ENCODE data around the gene SRRT.
A peak's percentile ranks its signal among the peaks of the same experiment; 100 is the strongest.

Gene SRRT

DNA sequence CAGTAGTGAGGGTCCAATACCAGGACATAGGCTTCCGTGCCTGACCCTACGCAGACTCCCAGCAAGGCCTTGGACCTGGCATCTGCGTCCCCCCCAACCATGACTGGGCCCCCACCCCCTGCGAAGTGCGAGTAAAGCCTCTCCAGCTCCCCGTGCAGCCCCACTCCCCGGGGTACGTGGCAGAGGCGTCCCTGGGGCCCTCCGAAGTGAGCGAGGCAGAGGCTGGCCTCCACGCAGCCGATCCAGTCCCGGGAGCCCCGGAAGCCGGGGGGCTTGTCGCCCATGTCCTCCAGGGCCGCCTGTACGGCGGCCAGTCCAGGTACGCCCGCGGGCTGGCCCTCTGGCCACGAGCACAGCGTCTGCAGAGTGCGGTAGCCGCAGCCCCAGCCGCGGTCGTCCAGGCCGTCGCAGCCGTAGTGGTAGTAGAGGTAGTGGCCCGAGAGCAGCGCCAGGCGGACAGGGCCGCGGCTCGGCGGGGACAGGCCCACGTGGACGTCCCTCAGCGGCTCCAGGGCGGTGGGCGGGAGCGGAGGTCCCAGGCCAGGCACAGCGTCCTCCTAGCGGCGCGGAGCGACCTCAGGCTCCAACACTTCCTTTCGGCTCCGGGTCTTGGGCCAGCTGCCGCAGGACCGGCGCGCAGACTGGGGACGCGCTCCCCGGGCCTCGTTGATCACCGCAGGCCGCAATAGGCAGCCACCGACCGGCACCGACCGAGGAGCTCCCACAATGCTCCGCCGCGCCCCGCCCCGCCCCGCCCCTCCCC, 14.3 kb downstream of the SRRT start, which contains the start of gene UFSP1 (continued):
- TF ChIP-seq, protein P1, sequence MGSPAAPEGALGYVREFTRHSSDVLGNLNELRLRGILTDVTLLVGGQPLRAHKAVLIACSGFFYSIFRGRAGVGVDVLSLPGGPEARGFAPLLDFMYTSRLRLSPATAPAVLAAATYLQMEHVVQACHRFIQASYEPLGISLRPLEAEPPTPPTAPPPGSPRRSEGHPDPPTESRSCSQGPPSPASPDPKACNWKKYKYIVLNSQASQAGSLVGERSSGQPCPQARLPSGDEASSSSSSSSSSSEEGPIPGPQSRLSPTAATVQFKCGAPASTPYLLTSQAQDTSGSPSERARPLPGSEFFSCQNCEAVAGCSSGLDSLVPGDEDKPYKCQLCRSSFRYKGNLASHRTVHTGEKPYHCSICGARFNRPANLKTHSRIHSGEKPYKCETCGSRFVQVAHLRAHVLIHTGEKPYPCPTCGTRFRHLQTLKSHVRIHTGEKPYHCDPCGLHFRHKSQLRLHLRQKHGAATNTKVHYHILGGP (tag by site-specific recombination; IDR thresholded peaks at IDR 0.05): no peak
- TF ChIP-seq SCRT1 (tag by site-specific recombination; IDR thresholded peaks at IDR 0.05; ENCODE audit: borderline replicate concordance): no peak
- TF ChIP-seq ZNF555 (tag by site-specific recombination; conservative IDR thresholded peaks at IDR 0.05): no peak
- TF ChIP-seq GLI2 (tag by site-specific recombination; IDR thresholded peaks at IDR 0.05; ENCODE audit: borderline replicate concordance, low read depth): no peak
- no peak for TF ChIP-seq ZNF114 (tag by site-specific recombination; IDR thresholded peaks at IDR 0.05)
- TF ChIP-seq ZNF623 (tag by site-specific recombination; IDR thresholded peaks at IDR 0.05): no peak
- no peak for TF ChIP-seq ZNF19 (tag by site-specific recombination; IDR thresholded peaks at IDR 0.05; ENCODE audit: low read depth)
- TF ChIP-seq, protein P2, sequence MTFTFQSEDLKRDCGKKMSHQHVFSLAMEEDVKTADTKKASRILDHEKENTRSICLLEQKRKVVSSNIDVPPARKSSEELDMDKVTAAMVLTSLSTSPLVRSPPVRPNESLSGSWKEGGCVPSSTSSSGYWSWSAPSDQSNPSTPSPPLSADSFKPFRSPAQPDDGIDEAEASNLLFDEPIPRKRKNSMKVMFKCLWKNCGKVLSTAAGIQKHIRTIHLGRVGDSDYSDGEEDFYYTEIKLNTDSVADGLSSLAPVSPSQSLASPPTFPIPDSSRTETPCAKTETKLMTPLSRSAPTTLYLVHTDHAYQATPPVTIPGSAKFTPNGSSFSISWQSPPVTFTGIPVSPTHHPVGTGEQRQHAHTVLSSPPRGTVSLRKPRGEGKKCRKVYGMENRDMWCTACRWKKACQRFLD (tag by site-specific recombination; IDR thresholded peaks at IDR 0.05): peak; percentile 88
- TF ChIP-seq, protein P3, sequence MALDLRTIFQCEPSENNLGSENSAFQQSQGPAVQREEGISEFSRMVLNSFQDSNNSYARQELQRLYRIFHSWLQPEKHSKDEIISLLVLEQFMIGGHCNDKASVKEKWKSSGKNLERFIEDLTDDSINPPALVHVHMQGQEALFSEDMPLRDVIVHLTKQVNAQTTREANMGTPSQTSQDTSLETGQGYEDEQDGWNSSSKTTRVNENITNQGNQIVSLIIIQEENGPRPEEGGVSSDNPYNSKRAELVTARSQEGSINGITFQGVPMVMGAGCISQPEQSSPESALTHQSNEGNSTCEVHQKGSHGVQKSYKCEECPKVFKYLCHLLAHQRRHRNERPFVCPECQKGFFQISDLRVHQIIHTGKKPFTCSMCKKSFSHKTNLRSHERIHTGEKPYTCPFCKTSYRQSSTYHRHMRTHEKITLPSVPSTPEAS (tag by site-specific recombination; IDR thresholded peaks at IDR 0.05): 0 out of 2 replicates have a peak, but pooled peaks have one; percentile 19
- no peak for TF ChIP-seq SP2 (tag by site-specific recombination; IDR thresholded peaks at IDR 0.05)
- TF ChIP-seq ZNF23 (tag by site-specific recombination; IDR thresholded peaks at IDR 0.05; ENCODE audit: borderline replicate concordance): no peak
- no peak for TF ChIP-seq ZNF707 (tag by site-specific recombination; IDR thresholded peaks at IDR 0.05)
- peak; percentile 82; the same call in 1 of the 2 replicates for TF ChIP-seq ZNF785 (tag by site-specific recombination; IDR thresholded peaks at IDR 0.05)
- no peak for TF ChIP-seq SETDB1 (IDR thresholded peaks at IDR 0.05; ENCODE audit: insufficient read length, low read length)
- no peak for TF ChIP-seq GFI1B (tag by site-specific recombination; IDR thresholded peaks at IDR 0.05)
- TF ChIP-seq, protein P4, sequence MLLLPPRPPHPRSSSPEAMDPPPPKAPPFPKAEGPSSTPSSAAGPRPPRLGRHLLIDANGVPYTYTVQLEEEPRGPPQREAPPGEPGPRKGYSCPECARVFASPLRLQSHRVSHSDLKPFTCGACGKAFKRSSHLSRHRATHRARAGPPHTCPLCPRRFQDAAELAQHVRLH (tag by site-specific recombination; IDR thresholded peaks at IDR 0.05): 0 out of 2 replicates have a peak, but pooled peaks have one; percentile 46
- peak; percentile 68 for TF ChIP-seq ZFHX2 (tag by site-specific recombination; conservative IDR thresholded peaks at IDR 0.05)
- TF ChIP-seq ZBTB17 (tag by site-specific recombination; IDR thresholded peaks at IDR 0.05): peak; percentile 75; the same call in 1 of the 2 replicates
- TF ChIP-seq KLF9 (tag by site-specific recombination; IDR thresholded peaks at IDR 0.05; ENCODE audit: low read depth): peak; percentile 85; the same call in 1 of the 2 replicates
- 0 out of 2 replicates have a peak, but pooled peaks have one; percentile 36 for TF ChIP-seq OSR2 (tag by site-specific recombination; IDR thresholded peaks at IDR 0.05)
- no peak for TF ChIP-seq ZNF202 (tag by site-specific recombination; IDR thresholded peaks at IDR 0.05; ENCODE audit: borderline replicate concordance)
- TF ChIP-seq ZNF549 (tag by site-specific recombination; IDR thresholded peaks at IDR 0.05): no peak
- peak; percentile 56 for TF ChIP-seq ZFP69B (tag by site-specific recombination; IDR thresholded peaks at IDR 0.05)
- peak; percentile 67; the same call in 1 of the 2 replicates for TF ChIP-seq ZNF146 (tag by site-specific recombination; IDR thresholded peaks at IDR 0.05)
- no peak for TF ChIP-seq ZBTB21 (tag by site-specific recombination; IDR thresholded peaks at IDR 0.05)
- TF ChIP-seq, protein P5, sequence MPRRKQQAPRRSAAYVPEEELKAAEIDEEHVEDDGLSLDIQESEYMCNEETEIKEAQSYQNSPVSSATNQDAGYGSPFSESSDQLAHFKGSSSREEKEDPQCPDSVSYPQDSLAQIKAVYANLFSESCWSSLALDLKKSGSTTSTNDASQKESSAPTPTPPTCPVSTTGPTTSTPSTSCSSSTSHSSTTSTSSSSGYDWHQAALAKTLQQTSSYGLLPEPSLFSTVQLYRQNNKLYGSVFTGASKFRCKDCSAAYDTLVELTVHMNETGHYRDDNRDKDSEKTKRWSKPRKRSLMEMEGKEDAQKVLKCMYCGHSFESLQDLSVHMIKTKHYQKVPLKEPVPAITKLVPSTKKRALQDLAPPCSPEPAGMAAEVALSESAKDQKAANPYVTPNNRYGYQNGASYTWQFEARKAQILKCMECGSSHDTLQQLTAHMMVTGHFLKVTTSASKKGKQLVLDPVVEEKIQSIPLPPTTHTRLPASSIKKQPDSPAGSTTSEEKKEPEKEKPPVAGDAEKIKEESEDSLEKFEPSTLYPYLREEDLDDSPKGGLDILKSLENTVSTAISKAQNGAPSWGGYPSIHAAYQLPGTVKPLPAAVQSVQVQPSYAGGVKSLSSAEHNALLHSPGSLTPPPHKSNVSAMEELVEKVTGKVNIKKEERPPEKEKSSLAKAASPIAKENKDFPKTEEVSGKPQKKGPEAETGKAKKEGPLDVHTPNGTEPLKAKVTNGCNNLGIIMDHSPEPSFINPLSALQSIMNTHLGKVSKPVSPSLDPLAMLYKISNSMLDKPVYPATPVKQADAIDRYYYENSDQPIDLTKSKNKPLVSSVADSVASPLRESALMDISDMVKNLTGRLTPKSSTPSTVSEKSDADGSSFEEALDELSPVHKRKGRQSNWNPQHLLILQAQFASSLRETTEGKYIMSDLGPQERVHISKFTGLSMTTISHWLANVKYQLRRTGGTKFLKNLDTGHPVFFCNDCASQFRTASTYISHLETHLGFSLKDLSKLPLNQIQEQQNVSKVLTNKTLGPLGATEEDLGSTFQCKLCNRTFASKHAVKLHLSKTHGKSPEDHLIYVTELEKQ (tag by site-specific recombination; IDR thresholded peaks at IDR 0.05; ENCODE audit: borderline replicate concordance): 0 out of 2 replicates have a peak, but pooled peaks have one; percentile 20
- TF ChIP-seq, protein P6, sequence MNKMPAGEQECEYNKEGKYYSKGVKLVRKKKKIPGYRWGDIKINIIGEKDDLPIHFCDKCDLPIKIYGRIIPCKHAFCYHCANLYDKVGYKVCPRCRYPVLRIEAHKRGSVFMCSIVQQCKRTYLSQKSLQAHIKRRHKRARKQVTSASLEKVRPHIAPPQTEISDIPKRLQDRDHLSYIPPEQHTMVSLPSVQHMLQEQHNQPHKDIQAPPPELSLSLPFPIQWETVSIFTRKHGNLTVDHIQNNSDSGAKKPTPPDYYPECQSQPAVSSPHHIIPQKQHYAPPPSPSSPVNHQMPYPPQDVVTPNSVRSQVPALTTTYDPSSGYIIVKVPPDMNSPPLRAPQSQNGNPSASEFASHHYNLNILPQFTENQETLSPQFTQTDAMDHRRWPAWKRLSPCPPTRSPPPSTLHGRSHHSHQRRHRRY (tag by site-specific recombination; IDR thresholded peaks at IDR 0.05): peak; percentile 93
- no peak for TF ChIP-seq ZNF747 (tag by site-specific recombination; IDR thresholded peaks at IDR 0.05)
- no peak for TF ChIP-seq ZNF16 (tag by site-specific recombination; IDR thresholded peaks at IDR 0.05; ENCODE audit: low read depth)
- peak; percentile 27 for TF ChIP-seq ZNF629 (tag by site-specific recombination; IDR thresholded peaks at IDR 0.05)
- peak; percentile 68 for TF ChIP-seq ZNF324 (tag by site-specific recombination; IDR thresholded peaks at IDR 0.05)
- TF ChIP-seq ZNF24 (tag by site-specific recombination; IDR thresholded peaks at IDR 0.05): peak; percentile 51; the same call in 1 of the 2 replicates

Data from HEK293 (cell line).